G401 (cell line): ENCODE results near the gene C19orf81. TPM values are rescaled to one million over a fixed set of nuclear protein-coding genes. Genes with fewer than 3 reads are reported as not detected.

Experiments used
- DNase-seq: peaks from one replicate; pipeline ENCODE4 v3.0.0-alpha.2; 2015; ENCODE audit warnings: low spot score
- in situ Hi-C: cut with HindIII; loops from 2 replicates; pipeline ENCODE4 v1.10.0; 2016; ENCODE audit warnings: low sequenced_read_pairs, mixed read lengths
- total RNA-seq: library from RNA; depleted of rRNA; stranded (reverse); fragments of >200 nt; shearing (Covaris generic); gene quantifications from 2 replicates; pipeline ENCODE4 v1.2.3, GENCODE V29; 2014

The C19orf81 gene
- total RNA-seq, 1 experiment from 2014 or later, result 10.0 TPM

- DNase-seq, result peak; percentile 66
- in situ Hi-C loops, result no loop called here
Observed at GRCh38 chr19:50669302-50670101, 20.3 kb downstream of the C19orf81 start.

- no peak for DNase-seq
- in situ Hi-C loops, result no loop called here
Observed at GRCh38 chr19:50670102-50670380, 20.8 kb downstream of the C19orf81 start.

GRCh38 chr19:50673118-50673517 is 23.9 kb downstream of the C19orf81 start:
- no peak for DNase-seq
- in situ Hi-C loops, result no loop called here

GRCh38 chr19:50676625-50677197 is 27.5 kb downstream of the C19orf81 start:
- no peak for DNase-seq
- in situ Hi-C loops, result no loop called here

GRCh38 chr19:50677636-50678035 is 28.4 kb downstream of the C19orf81 start:
- DNase-seq, result no peak
- in situ Hi-C loops, result no loop called here

- in situ Hi-C loops, result no loop called here
- DNase-seq, result no peak
Observed at GRCh38 chr19:50678323-50678722, 29.1 kb downstream of the C19orf81 start.

GRCh38 chr19:50679177-50680125 is 30.2 kb downstream of the C19orf81 start:
- in situ Hi-C loops, result no loop called here
- peak; percentile 94 for DNase-seq

GRCh38 chr19:50686310-50687032 is 37.2 kb downstream of the C19orf81 start:
- no peak for DNase-seq
- in situ Hi-C loops, result no loop called here

GRCh38 chr19:50688766-50689165 is 39.5 kb downstream of the C19orf81 start:
- DNase-seq, result no peak
- in situ Hi-C loops, result no loop called here

GRCh38 chr19:50690439-50690838 is 41.2 kb downstream of the C19orf81 start:
- DNase-seq, result no peak
- in situ Hi-C loops, result no loop called here

- DNase-seq, result no peak
- in situ Hi-C loops, result no loop called here
Observed at GRCh38 chr19:50693064-50693975, 44.1 kb downstream of the C19orf81 start.

GRCh38 chr19:50694815-50695145 is 45.5 kb downstream of the C19orf81 start:
- in situ Hi-C loops, result no loop called here

GRCh38 chr19:50695251-50696093 is 46.2 kb downstream of the C19orf81 start:
- peak; percentile 83 for DNase-seq
- in situ Hi-C loops, result no loop called here

More at GRCh38 chr19:50694815-50695145, 45.5 kb downstream of the C19orf81 start:
- DNase-seq, result no peak

GRCh38 chr19:50696094-50696483 is 46.8 kb downstream of the C19orf81 start:
- no peak for DNase-seq
- in situ Hi-C loops, result no loop called here

GRCh38 chr19:50697414-50698124 is 48.3 kb downstream of the C19orf81 start:
- DNase-seq, result no peak
- in situ Hi-C loops, result no loop called here

GRCh38 chr19:50701367-50701985 is 52.2 kb downstream of the C19orf81 start:
- no peak for DNase-seq
- in situ Hi-C loops, result no loop called here
